RWPE1 (cell line): ENCODE results near the gene ARIH2.

ENCODE experiments used
- CTCF ChIA-PET: fragments of 350-600 bp; sonication (Branson Sonifier 250); formaldehyde crosslinking; extraction: SDS; loops from one replicate; lab custom pipeline; 2021; lab: Yijun Ruan, JAX
- POLR2A ChIA-PET: fragments of 400-600 bp; formaldehyde crosslinking; extraction: SDS; loops from one replicate; lab custom pipeline; 2020; ENCODE audit warnings: antibody characterized with exemption; ENCODE audit not compliant: low non-redundant PET; lab: Yijun Ruan, JAX
- DNase-seq: peaks from one replicate; pipeline ENCODE4 v3.0.0; 2012; ENCODE audit warnings: low spot score
- H3K27ac ChIP-seq: fragments of 450-650 bp; 2 replicates; pipeline ENCODE4 v1.5.1; 2017
- CTCF ChIP-seq: fragments of 450-650 bp; conservative IDR thresholded peaks from 2 replicates; pipeline ENCODE4 v1.5.1; 2017; ENCODE audit warnings: low read depth, mild to moderate bottlenecking

The ARIH2 gene

DNA sequence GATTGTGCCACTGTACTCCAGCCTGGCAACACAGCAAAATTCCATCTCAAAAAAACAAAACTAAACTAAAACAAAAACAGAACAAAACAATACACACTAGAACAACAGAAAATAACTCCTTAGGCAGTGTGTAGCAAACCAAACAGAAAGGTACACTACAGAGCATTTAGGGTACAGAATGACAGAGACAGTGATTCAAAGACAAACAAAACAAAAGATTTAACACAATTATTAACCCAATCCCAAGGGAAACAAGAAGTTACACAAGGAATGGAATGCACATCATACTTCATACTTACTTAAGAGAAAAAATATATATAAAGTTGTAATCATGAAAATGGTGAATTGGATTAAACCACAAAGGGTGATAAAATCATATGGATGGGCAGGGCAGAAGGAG, 32.9 kb upstream of the ARIH2 start:
- no peak overlapping the region for H3K27ac ChIP-seq
- CTCF ChIA-PET: no interaction called here
- no peak for TF ChIP-seq CTCF
- POLR2A ChIA-PET: no interaction called here
- DNase-seq: no peak

- peak overlapping the region; percentile 57 for H3K27ac ChIP-seq
- CTCF ChIA-PET: no interaction called here
- no peak for TF ChIP-seq CTCF
- POLR2A ChIA-PET: no interaction called here
- no peak for DNase-seq
Observed at GRCh38 chr3:48891606-48892005, 27.0 kb upstream of the ARIH2 start.

- POLR2A ChIA-PET: no interaction called here
- CTCF ChIA-PET: no interaction called here
- DNase-seq: no peak
- no peak overlapping the region for H3K27ac ChIP-seq
- TF ChIP-seq CTCF: no peak
Observed at GRCh38 chr3:48894516-48894915, 24.1 kb upstream of the ARIH2 start.

GRCh38 chr3:48896936-48897335, 21.7 kb upstream of the ARIH2 start:
- TF ChIP-seq CTCF: no peak
- ChIA-PET POLR2A (no interaction called here), CTCF (no interaction called here)
- no peak for DNase-seq
- no peak overlapping the region for H3K27ac ChIP-seq

DNA sequence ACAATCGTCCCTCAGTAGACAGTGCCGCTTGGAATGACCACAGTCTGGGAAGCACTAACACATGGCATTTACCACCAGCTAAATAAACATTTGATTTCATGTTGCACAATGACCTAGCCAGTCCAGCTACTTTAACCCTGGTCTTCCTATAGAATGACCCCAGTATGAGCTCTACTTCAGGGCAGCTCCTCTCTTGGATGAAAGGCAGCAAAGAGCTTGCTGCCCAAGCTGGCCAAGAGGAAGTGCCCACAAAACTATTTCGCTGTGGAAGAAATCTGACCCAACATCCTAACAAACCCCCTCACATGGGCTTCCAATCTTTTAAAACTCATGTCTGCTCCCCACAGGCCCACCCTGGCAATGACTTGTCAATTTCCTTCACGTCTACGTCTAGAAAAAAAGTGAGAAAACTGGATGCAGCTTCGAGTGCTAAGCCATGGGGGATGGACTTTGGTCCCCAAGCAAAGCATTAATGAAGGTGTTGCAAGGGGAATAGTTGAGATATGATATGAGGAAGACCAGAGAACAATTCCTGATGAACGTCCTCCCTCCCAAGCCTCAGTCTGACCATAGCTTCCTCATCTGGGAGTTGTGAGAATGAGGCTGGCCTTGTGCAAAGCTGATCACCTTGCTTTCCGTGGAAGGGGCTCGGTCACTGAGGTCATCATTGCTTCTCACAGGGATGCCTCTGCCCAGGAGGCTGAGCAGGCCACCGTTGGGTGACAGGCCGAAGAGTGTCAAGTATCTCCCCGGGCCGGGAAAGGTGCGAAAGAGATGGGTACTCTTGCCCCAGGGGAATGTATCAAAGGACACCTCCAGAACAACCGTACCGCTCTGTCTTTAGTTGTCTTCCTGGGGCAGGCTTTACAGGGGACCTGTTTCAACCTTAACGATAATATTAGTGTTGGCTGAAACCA, 20.9 kb upstream of the ARIH2 start:
- ChIA-PET CTCF (interaction anchor here (0.9 kb wide), 1 partner anchor 37 kb away, joined by 3 read pairs; no protein-coding TSS in a partner anchor), POLR2A (no interaction called here)
- no peak for DNase-seq

More for the DNA sequence above, 20.9 kb upstream of the ARIH2 start:
- H3K27ac ChIP-seq: peak overlapping the region; percentile 79
- TF ChIP-seq CTCF: no peak
